ENCODE results near the gene TAS2R16. TPM values are rescaled to one million over a fixed set of nuclear protein-coding genes. Genes with fewer than 3 reads are reported as not detected.

Gene TAS2R16
- total RNA-seq, 4 donors from 2014 or later: not detected

DNA sequence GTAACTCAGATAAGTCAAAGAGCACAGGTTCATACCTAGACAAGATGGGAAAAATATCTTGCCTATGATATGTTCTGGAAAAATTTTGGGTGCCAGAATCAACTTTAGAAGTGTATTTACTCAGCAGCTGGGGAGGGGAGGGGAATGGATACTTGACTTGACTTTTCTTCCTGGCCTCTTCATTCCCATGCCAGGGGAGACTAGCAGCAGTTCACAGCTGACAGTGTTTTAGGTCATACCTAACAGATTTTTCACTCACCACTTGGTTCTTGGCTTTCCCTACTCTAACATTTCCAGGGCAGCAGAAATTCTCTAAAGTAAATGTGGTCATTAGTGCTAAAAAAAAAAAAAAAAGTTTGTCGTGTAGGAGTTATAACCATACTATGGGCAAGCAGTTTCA, 46.3 kb downstream of the TAS2R16 start:
- no peak for TF ChIP-seq CTCF (IDR thresholded peaks at IDR 0.05; ENCODE audit: low read depth)

Other genes with a start within 250 kb of the TAS2R16 start
- 10 to 100 TPM in 3 of 4 donors, 1 to 10 TPM in 1; 8.7 to 27.9 (median 16.7) TPM for gene CADPS2, start 109.2 kb downstream of the TAS2R16 start, total RNA-seq
- not detected for gene SLC13A1, start 204.3 kb upstream of the TAS2R16 start, total RNA-seq

Measured in subcutaneous adipose tissue (tissue), 4 donors.